ENCODE results near the gene CEP43. TPM values are rescaled to one million over a fixed set of nuclear protein-coding genes. Genes with fewer than 3 reads are reported as not detected.

The CEP43 gene
- total RNA-seq, 3 donors from 2014 or later, result 20.4 to 24.7 (median 24.2) TPM

DNA sequence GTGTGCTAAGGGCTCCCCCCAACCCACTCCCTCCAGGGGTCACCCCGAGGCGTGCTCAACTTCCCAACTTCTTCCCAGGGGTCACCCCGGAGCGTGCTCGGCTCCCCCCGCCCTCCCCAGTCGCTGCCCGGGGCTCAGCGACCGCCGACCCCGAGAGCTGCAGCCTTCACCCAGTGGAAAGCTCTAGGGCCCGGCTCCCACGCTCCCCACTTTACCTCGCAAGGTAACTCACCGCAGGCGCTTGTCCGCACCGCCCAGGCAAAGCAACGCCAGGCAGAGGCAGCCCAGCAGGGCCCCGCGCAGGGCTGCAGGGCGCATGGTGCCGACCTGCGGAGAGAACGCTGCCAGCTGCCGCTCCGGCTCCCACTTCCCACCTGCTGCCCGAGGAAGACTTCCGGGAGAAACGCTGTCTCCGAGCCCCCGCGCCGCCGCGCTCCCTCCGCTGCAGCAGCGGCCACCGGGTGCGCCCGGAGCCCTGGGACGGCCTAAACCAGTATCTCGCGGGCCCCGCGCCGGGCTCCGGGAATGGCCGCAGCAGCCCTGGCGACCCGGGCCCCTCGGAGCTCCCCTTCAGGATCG lies 43.2 kb upstream of the CEP43 start:
- no peak for DNase-seq
- Histone ChIP-seq H3K4me3 (peak overlapping the region; percentile 35), H3K9me3 (no peaks in the 10 kb centered on the region), H3K4me1 (ENCODE audit: low read depth) (peaks cover 14% of the 10 kb centered on the region), H3K36me3 (ENCODE audit: low read depth) (no peaks in the 10 kb centered on the region)
- intact Hi-C loops (cut with DNase I, micrococcal nuclease), result no loop called here
- peak; percentile 48 for ATAC-seq
- TF ChIP-seq, protein P1, sequence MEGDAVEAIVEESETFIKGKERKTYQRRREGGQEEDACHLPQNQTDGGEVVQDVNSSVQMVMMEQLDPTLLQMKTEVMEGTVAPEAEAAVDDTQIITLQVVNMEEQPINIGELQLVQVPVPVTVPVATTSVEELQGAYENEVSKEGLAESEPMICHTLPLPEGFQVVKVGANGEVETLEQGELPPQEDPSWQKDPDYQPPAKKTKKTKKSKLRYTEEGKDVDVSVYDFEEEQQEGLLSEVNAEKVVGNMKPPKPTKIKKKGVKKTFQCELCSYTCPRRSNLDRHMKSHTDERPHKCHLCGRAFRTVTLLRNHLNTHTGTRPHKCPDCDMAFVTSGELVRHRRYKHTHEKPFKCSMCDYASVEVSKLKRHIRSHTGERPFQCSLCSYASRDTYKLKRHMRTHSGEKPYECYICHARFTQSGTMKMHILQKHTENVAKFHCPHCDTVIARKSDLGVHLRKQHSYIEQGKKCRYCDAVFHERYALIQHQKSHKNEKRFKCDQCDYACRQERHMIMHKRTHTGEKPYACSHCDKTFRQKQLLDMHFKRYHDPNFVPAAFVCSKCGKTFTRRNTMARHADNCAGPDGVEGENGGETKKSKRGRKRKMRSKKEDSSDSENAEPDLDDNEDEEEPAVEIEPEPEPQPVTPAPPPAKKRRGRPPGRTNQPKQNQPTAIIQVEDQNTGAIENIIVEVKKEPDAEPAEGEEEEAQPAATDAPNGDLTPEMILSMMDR (IDR thresholded peaks at IDR 0.05), result no peak

- Histone ChIP-seq H3K4me3 (peak within 1 kb of the TSS; percentile 35), H3K4me1 (ENCODE audit: low read depth) (peaks cover 14% of the 10 kb centered on the region), H3K9me3 (no peaks in the 10 kb centered on the region), H3K36me3 (ENCODE audit: low read depth) (no peaks in the 10 kb centered on the region)
- TF ChIP-seq, protein P1 (IDR thresholded peaks at IDR 0.05), result no peak
- ATAC-seq (peak; percentile 95), DNase-seq (peak; percentile 99 to 100 (median 100))
- intact Hi-C loops (cut with DNase I, micrococcal nuclease), result no loop called here
Measured at GRCh38 chr6:166956444-166957086, 42.6 kb upstream of the CEP43 start, which contains the start of gene RNASET2. Gene RNASET2, minus strand, starts transcription at chr6:166956550. Its CDS starts 368 bp downstream, at chr6:166956182.

GRCh38 chr6:166957087-166957804 lies 42.0 kb upstream of the CEP43 start:
- intact Hi-C loops (cut with DNase I, micrococcal nuclease), result no loop called here
- H3K36me3 ChIP-seq (ENCODE audit: low read depth), result no peaks in the 10 kb centered on the region

DNA sequence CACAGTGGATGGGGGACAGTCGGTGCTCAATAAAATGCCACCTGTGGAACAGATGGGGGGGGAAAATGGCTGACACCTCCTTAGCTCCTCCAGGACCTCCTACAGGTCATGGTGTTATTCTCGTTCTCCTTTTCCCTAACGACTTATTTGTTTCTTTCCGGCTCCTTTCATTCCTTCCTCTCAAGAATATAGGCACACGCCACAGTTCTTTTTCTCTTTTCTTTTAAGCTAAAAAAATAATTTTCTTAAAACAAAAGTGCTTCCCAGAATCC lies 41.5 kb upstream of the CEP43 start:
- no peak for ATAC-seq
- intact Hi-C loops (cut with DNase I, micrococcal nuclease), result no loop called here
- Histone ChIP-seq H3K9me3 (no peaks in the 10 kb centered on the region), H3K4me3 (no peak overlapping the region), H3K36me3 (ENCODE audit: low read depth) (no peaks in the 10 kb centered on the region), H3K4me1 (ENCODE audit: low read depth) (peaks cover 14% of the 10 kb centered on the region)
- peak in 1 of 3 donors; percentile 24 for DNase-seq
- TF ChIP-seq, protein P1 (IDR thresholded peaks at IDR 0.05), result no peak

More at GRCh38 chr6:166957087-166957804, 42.0 kb upstream of the CEP43 start:
- no peaks in the 10 kb centered on the region for H3K9me3 ChIP-seq
- peak overlapping the region; percentile 35 for H3K4me3 ChIP-seq
- peak; percentile 66 for ATAC-seq
- TF ChIP-seq, protein P1 (IDR thresholded peaks at IDR 0.05), result peak; percentile 6
- peaks cover 14% of the 10 kb centered on the region for H3K4me1 ChIP-seq (ENCODE audit: low read depth)
- DNase-seq, result peak; percentile 82 to 87 (median 84)

GRCh38 chr6:166958926-166959861 lies 40.0 kb upstream of the CEP43 start:
- DNase-seq, result peak in 2 of 3 donors; percentile 46 to 71
- peak; percentile 16 for ATAC-seq
- Histone ChIP-seq H3K36me3 (ENCODE audit: low read depth) (no peaks in the 10 kb centered on the region), H3K9me3 (no peaks in the 10 kb centered on the region), H3K4me3 (no peak overlapping the region), H3K4me1 (ENCODE audit: low read depth) (peaks cover 12% of the 10 kb centered on the region)
- TF ChIP-seq, protein P1 (IDR thresholded peaks at IDR 0.05), result no peak
- intact Hi-C loops (cut with DNase I, micrococcal nuclease), result no loop called here
